ENCODE results near the gene LSM2. TPM values are rescaled to one million over a fixed set of nuclear protein-coding genes. Genes with fewer than 3 reads are reported as not detected.

LSM2 gene
- total and polyA plus RNA-seq, 9 of the 15 experiments (the other 6 are each of a cell fraction or from before 2014, with no cell fraction given), result 154 to 407 (median 223) TPM

DNA sequence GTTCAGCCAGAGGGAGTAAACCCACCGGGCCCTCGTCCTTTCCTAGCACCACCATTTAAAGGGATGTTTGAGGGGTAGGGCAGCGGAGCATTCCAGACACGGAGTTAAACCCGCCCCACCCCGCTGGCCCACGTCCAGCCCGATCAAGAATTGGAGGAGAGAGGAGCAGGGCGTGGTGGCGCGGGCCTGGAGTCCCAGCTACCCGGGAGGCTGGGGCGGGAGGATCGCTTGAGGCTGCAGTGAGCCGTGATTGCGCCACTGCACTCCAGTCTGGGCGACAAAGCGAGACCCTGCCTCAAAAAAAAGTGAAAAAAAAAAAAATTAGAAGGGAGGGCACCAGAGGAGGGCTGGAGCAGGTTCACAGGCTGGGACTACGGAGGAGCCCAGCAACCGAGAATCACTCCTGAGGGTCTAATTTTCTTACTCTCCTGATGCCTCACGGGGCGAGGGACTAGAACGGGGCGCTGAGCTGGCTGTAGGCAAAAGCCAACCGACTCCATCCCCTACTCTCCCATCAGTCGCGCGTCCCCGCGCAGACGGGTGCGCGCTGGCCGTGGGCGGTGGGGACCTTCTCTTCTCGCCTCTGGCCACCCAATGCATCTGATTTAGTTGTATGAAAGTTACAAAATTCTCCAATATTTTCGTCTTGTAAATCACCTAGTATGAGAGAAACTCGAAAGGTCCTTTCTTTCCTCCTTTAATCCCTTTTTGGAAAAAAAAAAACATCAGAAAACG lies 14.7 kb upstream of the LSM2 start (continued):
- TF ChIP-seq FOXP1 (CRISPR knock-in tag; IDR thresholded peaks at IDR 0.05), result peak; percentile 72
- no peak for TF ChIP-seq MAFF (IDR thresholded peaks at IDR 0.05; ENCODE audit: low read length)
- peak; percentile 79 for TF ChIP-seq CCNT2 (IDR thresholded peaks at IDR 0.05; ENCODE audit: borderline replicate concordance, extremely low read depth, insufficient read length, low read depth, low read length)
- TF ChIP-seq RAD51 (IDR thresholded peaks at IDR 0.05; ENCODE audit: borderline replicate concordance, low read depth), result no peak
- 0 out of 2 replicates have a peak, but pooled peaks have one; percentile 40 for TF ChIP-seq ZNF583 (CRISPR knock-in tag; IDR thresholded peaks at IDR 0.05)
- peak; percentile 2 for TF ChIP-seq TEAD4 (IDR thresholded peaks at IDR 0.05; ENCODE audit: low read length)
- TF ChIP-seq TEAD4 (CRISPR knock-in tag; IDR thresholded peaks at IDR 0.05; ENCODE audit: borderline replicate concordance), result no peak
- TF ChIP-seq ZBED1 (IDR thresholded peaks at IDR 0.05), result peak; percentile 59; the same call in 1 of the 2 replicates
- no peak for TF ChIP-seq FUS (optimal IDR thresholded peaks at IDR 0.05; ENCODE audit: low read depth, low read length)
- TF ChIP-seq CBX3 (IDR thresholded peaks at IDR 0.05; ENCODE audit: borderline replicate concordance in 1 of 2, low read length in 2 of 2), result peak in 1 of 2 experiments; percentile 20; a peak in 1 of 3 replicates
- TF ChIP-seq HOMEZ (CRISPR knock-in tag; IDR thresholded peaks at IDR 0.05), result no peak
- no peak for TF ChIP-seq HMG20A (CRISPR knock-in tag; conservative IDR thresholded peaks at IDR 0.05)
- peak; percentile 86 for TF ChIP-seq HMGN3 (IDR thresholded peaks at IDR 0.05; ENCODE audit: borderline replicate concordance, extremely low read depth, insufficient read length, low read depth, low read length)
- TF ChIP-seq HDAC2 (IDR thresholded peaks at IDR 0.05), result peak; percentile 97
- TF ChIP-seq, protein P1, sequence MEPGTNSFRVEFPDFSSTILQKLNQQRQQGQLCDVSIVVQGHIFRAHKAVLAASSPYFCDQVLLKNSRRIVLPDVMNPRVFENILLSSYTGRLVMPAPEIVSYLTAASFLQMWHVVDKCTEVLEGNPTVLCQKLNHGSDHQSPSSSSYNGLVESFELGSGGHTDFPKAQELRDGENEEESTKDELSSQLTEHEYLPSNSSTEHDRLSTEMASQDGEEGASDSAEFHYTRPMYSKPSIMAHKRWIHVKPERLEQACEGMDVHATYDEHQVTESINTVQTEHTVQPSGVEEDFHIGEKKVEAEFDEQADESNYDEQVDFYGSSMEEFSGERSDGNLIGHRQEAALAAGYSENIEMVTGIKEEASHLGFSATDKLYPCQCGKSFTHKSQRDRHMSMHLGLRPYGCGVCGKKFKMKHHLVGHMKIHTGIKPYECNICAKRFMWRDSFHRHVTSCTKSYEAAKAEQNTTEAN (CRISPR knock-in tag; IDR thresholded peaks at IDR 0.05), result no peak; the same call in 1 of the 2 replicates
- no peak; the same call in none of the 2 replicates for TF ChIP-seq SP1 (CRISPR knock-in tag; IDR thresholded peaks at IDR 0.05)
- peak; percentile 20; the same call in 1 of the 2 replicates for TF ChIP-seq ZC3H11A (IDR thresholded peaks at IDR 0.05; ENCODE audit: low read depth, low read length)
- peak; percentile 59; the same call in 1 of the 2 replicates for TF ChIP-seq ZNF263 (CRISPR knock-in tag; IDR thresholded peaks at IDR 0.05; ENCODE audit: borderline replicate concordance)
- peak; percentile 58; the same call in 1 of the 2 replicates for TF ChIP-seq ELF4 (CRISPR knock-in tag; IDR thresholded peaks at IDR 0.05)
- TF ChIP-seq MXI1 (IDR thresholded peaks at IDR 0.05; ENCODE audit: low read depth, low read length), result no peak
- no peak for TF ChIP-seq SAFB (IDR thresholded peaks at IDR 0.05; ENCODE audit: borderline replicate concordance, low read depth, low read length)
- peak; percentile 80; the same call in 1 of the 2 replicates for TF ChIP-seq SREBF2 (CRISPR knock-in tag; IDR thresholded peaks at IDR 0.05)
- peak; percentile 65 for TF ChIP-seq CEBPG (CRISPR knock-in tag; IDR thresholded peaks at IDR 0.05)
- TF ChIP-seq CEBPG (tag; conservative IDR thresholded peaks at IDR 0.05 in 1 of 2, IDR thresholded peaks at IDR 0.05 in 1 of 2), result peak; percentile 69 to 70
- peak; percentile 96 for TF ChIP-seq CHD1 (IDR thresholded peaks at IDR 0.05; ENCODE audit: low read length)
- peak; percentile 15; the same call in 1 of the 2 replicates for TF ChIP-seq ZSCAN29 (IDR thresholded peaks at IDR 0.05)
- TF ChIP-seq ZNF384 (IDR thresholded peaks at IDR 0.05; ENCODE audit: low read depth, low read length), result peak; percentile 87
- TF ChIP-seq TARDBP (IDR thresholded peaks at IDR 0.05), result no peak
